ENCODE data around the gene PRTFDC1.
A peak's percentile ranks its signal among the peaks of the same experiment; 100 is the strongest.

GRCh38 chr10:24952707-24953645 lies 570 bp upstream of the PRTFDC1 start:
- TF ChIP-seq CTCF (IDR thresholded peaks at IDR 0.05) = peak in 5 of 6 experiments; percentile 23 to 60 (median 47)
- TF ChIP-seq POLR2A (IDR thresholded peaks at IDR 0.05) = peak in 1 of 2 donors; percentile 10
